Liver (tissue), 3 donors: ENCODE measurements around the gene NSMCE4A.

Experiments used
- CTCF ChIP-seq: fragments of 150-350 bp; IDR thresholded peaks from 2 replicates; pipeline ENCODE4 v1.5.1; 2017; ENCODE audit warnings: improper control_type of control experiment, low read depth, low read length; ENCODE audit not compliant: missing input control
- EGR1 ChIP-seq, 2 donors: IDR thresholded peaks; 2 replicates each; pipeline ENCODE4 v1.6.1; 2016 to 2018; ENCODE audit warnings: antibody characterized with exemption in 2 of 2, low read depth in 2 of 2
- FOXA1 ChIP-seq: IDR thresholded peaks from 2 replicates; pipeline ENCODE4 v1.6.1; 2016; ENCODE audit warnings: antibody characterized with exemption
- GABPA ChIP-seq, 2 donors: IDR thresholded peaks in 1 of 2; conservative IDR thresholded peaks in 1 of 2; 2 replicates each; pipeline ENCODE4 v1.6.1; 2016; ENCODE audit warnings: antibody characterized with exemption in 2 of 2, mild to moderate bottlenecking in 1 of 2, moderate library complexity in 1 of 2
- RAD21 ChIP-seq, 2 donors: IDR thresholded peaks; 2 replicates each; pipeline ENCODE4 v1.6.1; 2016; ENCODE audit warnings: antibody characterized with exemption in 2 of 2, mild to moderate bottlenecking in 2 of 2
- REST ChIP-seq: IDR thresholded peaks from 2 replicates; pipeline ENCODE4 v1.6.1; 2016; ENCODE audit warnings: antibody characterized with exemption, mild to moderate bottlenecking
- RXRA ChIP-seq, 2 donors: IDR thresholded peaks; 2 replicates each; pipeline ENCODE4 v1.6.1; 2017 to 2018; ENCODE audit warnings: antibody characterized with exemption in 2 of 2, mild to moderate bottlenecking in 1 of 2
- TAF1 ChIP-seq: conservative IDR thresholded peaks from 2 replicates; pipeline ENCODE4 v1.6.1; 2016; ENCODE audit warnings: antibody characterized with exemption, mild to moderate bottlenecking
- donor health status: healthy.
- donor health status: healthy.

GRCh38 chr10:121994429-121994941 is 19.5 kb upstream of the NSMCE4A start:
- no peak for TF ChIP-seq CTCF
- TF ChIP-seq RAD21 (IDR thresholded peaks at IDR 0.05), result no peak
- no peak for TF ChIP-seq REST
- TF ChIP-seq FOXA1, result no peak
- TF ChIP-seq EGR1 (IDR thresholded peaks at IDR 0.05; ENCODE audit: low read depth in 2 of 2), result no peak
- no peak for TF ChIP-seq TAF1
- TF ChIP-seq RXRA (IDR thresholded peaks at IDR 0.05), result no peak
- TF ChIP-seq GABPA (IDR thresholded peaks at IDR 0.05 in 1 of 2, conservative IDR thresholded peaks at IDR 0.05 in 1 of 2), result no peak
